H1 (cell line): ENCODE data around the gene ZSCAN21. TPM values are rescaled to one million over a fixed set of nuclear protein-coding genes. Genes with fewer than 3 reads are reported as not detected.

Experiments
- CTCF ChIA-PET: fragments of 300-600 bp; sonication (Branson Sonifier 250); formaldehyde crosslinking; loops from one replicate; lab custom pipeline; 2021; ENCODE audit not compliant: partially characterized antibody; lab: Charles Lee
- POLR2A ChIA-PET: fragments of 300-600 bp; sonication (Branson Sonifier 250); formaldehyde crosslinking; loops from one replicate; lab custom pipeline; 2021; ENCODE audit warnings: inconsistent platforms; ENCODE audit not compliant: partially characterized antibody; lab: Charles Lee
- DNase-seq, 2 experiments: peaks; one replicate each; pipeline versions ENCODE4 v3.0.0 to v3.0.0-alpha.2; 2010 to 2022; ENCODE audit warnings: low spot score in 2 of 2, low read depth in 1 of 2, mixed read lengths in 1 of 2
- FAIRE-seq: peaks from 2 replicates; lab custom pipeline; 2011; peaks lifted over from hg19 to GRCh38; lab: Jason Lieb, UNC
- H2AFZ ChIP-seq: 2 replicates; pipeline ENCODE4 v1.8.1; 2012; ENCODE audit warnings: low read length, inconsistent platforms
- H2AK5ac ChIP-seq: 2 replicates; pipeline ENCODE4 v1.6.1; 2013; ENCODE audit warnings: low read depth, low read length
- H2BK120ac ChIP-seq: replicated peaks from 2 replicates; pipeline ENCODE3; 2013; ENCODE audit warnings: low read depth, low read length, inconsistent platforms
- H2BK12ac ChIP-seq: 2 replicates; pipeline ENCODE4 v1.6.1; 2013; ENCODE audit warnings: low read depth, low read length
- H2BK15ac ChIP-seq: 2 replicates; pipeline ENCODE4 v1.6.1; 2013; ENCODE audit warnings: low read length
- H2BK20ac ChIP-seq: 2 replicates; pipeline ENCODE4 v1.6.1; 2013; ENCODE audit warnings: low read length
- H2BK5ac ChIP-seq: 2 replicates; pipeline ENCODE4 v1.6.1; 2013; ENCODE audit warnings: low read depth, low read length
- H3K14ac ChIP-seq: 2 replicates; pipeline ENCODE4 v1.6.1; 2013; ENCODE audit warnings: inconsistent platforms; ENCODE audit not compliant: insufficient read length
- H3K18ac ChIP-seq: 2 replicates; pipeline ENCODE4 v1.6.1; 2013; ENCODE audit warnings: low read length; ENCODE audit errors: extremely low read depth
- H3K23ac ChIP-seq: 2 replicates; pipeline ENCODE4 v1.6.1; 2013; ENCODE audit warnings: inconsistent platforms; ENCODE audit not compliant: insufficient read length
- H3K23me2 ChIP-seq: 2 replicates; pipeline ENCODE4 v1.6.1; 2013; ENCODE audit warnings: low read depth, low read length
- H3K27ac ChIP-seq: 2 replicates; pipeline ENCODE4 v1.6.1; 2011; ENCODE audit warnings: low read depth, low read length, inconsistent platforms
- H3K27me3 ChIP-seq, 4 experiments: replicated peaks in 1 of 4; 1 replicate in 1 of 4; 2 replicates in 3 of 4; pipeline versions ENCODE4 v1.6.1 to v1.8.1; 2011 to 2013; ENCODE audit warnings: low read length in 3 of 4, mild to moderate bottlenecking in 3 of 4, inconsistent platforms in 2 of 4, mixed read lengths in 2 of 4, moderate library complexity in 1 of 4; ENCODE audit not compliant: control insufficient read depth in 3 of 4, insufficient read depth in 3 of 4; ENCODE audit errors: extremely low read depth in 1 of 4
- H3K36me3 ChIP-seq, 4 experiments: 2 replicates each; pipeline versions ENCODE4 v1.6.1 to v1.8.1; 2011 to 2013; ENCODE audit warnings: mild to moderate bottlenecking in 4 of 4, low read length in 3 of 4, moderate library complexity in 2 of 4, control low read depth in 1 of 4, inconsistent platforms in 1 of 4; ENCODE audit not compliant: insufficient read depth in 4 of 4, control insufficient read depth in 2 of 4
- H3K4ac ChIP-seq: replicated peaks from 2 replicates; pipeline ENCODE3; 2013; ENCODE audit warnings: low read length, low read depth, mixed read lengths, inconsistent platforms; ENCODE audit not compliant: insufficient read length
- H3K4me1 ChIP-seq, 4 experiments: replicated peaks in 1 of 4; 1 replicate in 1 of 4; 2 replicates in 3 of 4; pipeline versions ENCODE4 v1.6.1 to v1.8.1; 2011 to 2013; ENCODE audit warnings: low read length in 3 of 4, inconsistent platforms in 2 of 4, mixed read lengths in 1 of 4; ENCODE audit not compliant: insufficient read depth in 4 of 4, control insufficient read depth in 3 of 4
- H3K4me2 ChIP-seq, 2 experiments: 2 replicates each; pipeline versions ENCODE4 v1.6.1 to v1.8.1; 2011 to 2013; ENCODE audit warnings: low read depth in 2 of 2, low read length in 2 of 2, control low read depth in 1 of 2, inconsistent platforms in 1 of 2, mild to moderate bottlenecking in 1 of 2; ENCODE audit not compliant: insufficient read depth in 1 of 2
- H3K4me3 ChIP-seq, 4 experiments: fragments of 200-600, 300-600 bp in 1 of 4; sonication (generic), shearing (Covaris generic), sonication (Bioruptor Twin) in 1 of 4; 2 replicates each; pipeline versions ENCODE4 v1.5.1 to v1.8.1; 2011 to 2016; ENCODE audit warnings: low read length in 4 of 4, low read depth in 3 of 4, control low read depth in 2 of 4, inconsistent platforms in 2 of 4, mild to moderate bottlenecking in 2 of 4, mixed read lengths in 1 of 4, moderate library complexity in 1 of 4; ENCODE audit not compliant: insufficient read depth in 2 of 4; ENCODE audit errors: extremely low read depth in 1 of 4
- H3K56ac ChIP-seq: replicated peaks from 2 replicates; pipeline ENCODE3; 2013; ENCODE audit warnings: low read depth, mild to moderate bottlenecking, mixed read lengths, low read length, inconsistent platforms; ENCODE audit not compliant: insufficient read length
- H3K79me1 ChIP-seq: 2 replicates; pipeline ENCODE4 v1.6.1; 2013; ENCODE audit warnings: low read depth, low read length, control low read depth
- H3K79me2 ChIP-seq, 2 experiments: 2 replicates each; pipeline versions ENCODE4 v1.6.1 to v1.8.1; 2012 to 2013; ENCODE audit warnings: low read length in 2 of 2, mild to moderate bottlenecking in 2 of 2, inconsistent platforms in 1 of 2; ENCODE audit not compliant: insufficient read depth in 2 of 2, control insufficient read depth in 1 of 2
- H3K9ac ChIP-seq, 4 experiments: replicated peaks in 1 of 4; 1 replicate in 1 of 4; 2 replicates in 3 of 4; pipeline versions ENCODE4 v1.6.1 to v1.8.1; 2011 to 2013; ENCODE audit warnings: low read depth in 3 of 4, low read length in 3 of 4, control low read depth in 2 of 4, mild to moderate bottlenecking in 2 of 4, moderate library complexity in 2 of 4, inconsistent platforms in 1 of 4; ENCODE audit errors: extremely low read depth in 1 of 4
- H3K9me3 ChIP-seq, 2 experiments: 2 replicates each; pipeline versions ENCODE4 v1.6.1 to v1.8.1; 2012 to 2013; ENCODE audit warnings: mild to moderate bottlenecking in 2 of 2, moderate library complexity in 2 of 2, control low read depth in 1 of 2, inconsistent platforms in 1 of 2, low read depth in 1 of 2, low read length in 1 of 2, mixed read lengths in 1 of 2; ENCODE audit not compliant: insufficient read depth in 2 of 2
- H4K20me1 ChIP-seq, 2 experiments: replicated peaks in 1 of 2; 2 replicates each; pipeline versions ENCODE3 to v1.8.1; 2011 to 2013; ENCODE audit warnings: inconsistent platforms in 2 of 2, low read length in 2 of 2, mild to moderate bottlenecking in 1 of 2; ENCODE audit not compliant: insufficient read depth in 2 of 2, control insufficient read depth in 1 of 2
- H4K5ac ChIP-seq: 2 replicates; pipeline ENCODE4 v1.6.1; 2013; ENCODE audit warnings: low read length, low read depth, mixed read lengths, inconsistent platforms; ENCODE audit not compliant: insufficient read length
- H4K8ac ChIP-seq: 2 replicates; pipeline ENCODE4 v1.8.0; 2013; ENCODE audit warnings: mild to moderate bottlenecking, moderate library complexity, low read length, inconsistent platforms; ENCODE audit not compliant: insufficient read depth; ENCODE audit errors: extremely low read depth
- H4K91ac ChIP-seq: replicated peaks from 2 replicates; pipeline ENCODE3; 2013; ENCODE audit warnings: low read length, mixed read lengths, inconsistent platforms; ENCODE audit not compliant: insufficient read length
- BRCA1 ChIP-seq: IDR thresholded peaks from 2 replicates; pipeline ENCODE4 v1.6.1; 2012; ENCODE audit warnings: low read depth, low read length, improper control_type of control experiment
- E2F6 ChIP-seq: IDR thresholded peaks from 2 replicates; pipeline ENCODE4 v1.6.1; 2012; ENCODE audit warnings: inconsistent platforms
- EZH2 ChIP-seq: fragments of 200-600 bp; sonication (generic); IDR thresholded peaks from 2 replicates; pipeline ENCODE4 v1.7.1; 2012; ENCODE audit warnings: low read depth, mild to moderate bottlenecking, moderate library complexity, low read length, inconsistent platforms; ENCODE audit not compliant: severe bottlenecking
- RBBP5 ChIP-seq: IDR thresholded peaks from 2 replicates; pipeline ENCODE4 v1.7.1; 2012; ENCODE audit warnings: low read depth, mild to moderate bottlenecking, inconsistent platforms, low read length, moderate library complexity, borderline replicate concordance
- SAP30 ChIP-seq: fragments of 300-600 bp; sonication (generic); IDR thresholded peaks from 2 replicates; pipeline ENCODE4 v1.7.1; 2012; ENCODE audit warnings: low read length, moderate library complexity, mild to moderate bottlenecking, inconsistent platforms; ENCODE audit not compliant: insufficient read depth, insufficient replicate concordance
- SUZ12 ChIP-seq: fragments of 200-600 bp; sonication (generic); IDR thresholded peaks from 2 replicates; pipeline ENCODE4 v1.6.1; 2012; ENCODE audit warnings: mild to moderate bottlenecking, inconsistent platforms, low read length, moderate library complexity, mixed read lengths
- WGBS, 2 experiments: shearing (Covaris generic) in 1 of 2; methylation state at CpG; one replicate each; pipeline versions ENCODE4 v1.1.6 to v1.1.7; 2013 to 2015; ENCODE audit warnings: low lambda C conversion rate in 2 of 2, mixed read lengths in 2 of 2, inconsistent platforms in 1 of 2, low coverage in 1 of 2, missing lambda C conversion rate in 1 of 2; ENCODE audit not compliant: insufficient replicate concordance in 2 of 2, insufficient coverage in 1 of 2, insufficient read length in 1 of 2; ENCODE audit errors: extremely low coverage in 1 of 2, missing lambda C conversion rate in 1 of 2; 5-methylcytosine and 5-hydroxymethylcytosine counted together
- polyA plus RNA-seq, 7 experiments: library from polyadenylated mRNA; depleted of rRNA in 3 of 7; stranded (reverse) in 5 of 7; unstranded in 2 of 7; fragments of >200 nt in 5 of 7; fragments of 200-250 nt in 2 of 7; gene quantifications; 1 replicate in 5 of 7; 2 replicates in 1 of 7; 4 replicates in 1 of 7; pipeline versions ENCODE4 v1.2.1 to v1.2.3, GENCODE V29; 2011 to 2013; ENCODE audit warnings: missing spikeins in 2 of 7, mixed read lengths in 2 of 7
- total RNA-seq: library from RNA; stranded (reverse); fragmentation: NEBNext Ultra II Directional; extraction: Animal tissue kit (Norgen Biotek cat#: 25700); gene quantifications from 2 replicates; pipeline ENCODE4 v1.2.1, GENCODE V29; 2021

The ZSCAN21 gene
- total and polyA plus RNA-seq, 2 of the 8 experiments (the other 6 are each of a cell fraction or from before 2014, with no cell fraction given): 15.4 to 26.1 TPM

- peak overlapping the region; percentile 94 to 97 (median 94) for H3K9ac ChIP-seq
- no peak overlapping the region for H3K23ac ChIP-seq
- no peak overlapping the region for H2BK120ac ChIP-seq
- peak overlapping the region; percentile 92 for H3K56ac ChIP-seq
- no peak overlapping the region for H2AFZ ChIP-seq
- no peaks in the 10 kb centered on the region for H3K27me3 ChIP-seq
- H3K4ac ChIP-seq: peak overlapping the region; percentile 97
- FAIRE-seq (no peak), DNase-seq (no peak)
- peaks cover 1 to 3% of the 10 kb centered on the region in 2 experiments for H4K20me1 ChIP-seq
- peak overlapping the region; percentile 91 for H3K27ac ChIP-seq
- no peak overlapping the region for H3K14ac ChIP-seq
- H2BK5ac ChIP-seq: peak overlapping the region; percentile 85
- no peak overlapping the region for H2BK20ac ChIP-seq
- peaks cover 32 to 52% of the 10 kb centered on the region in 2 experiments for H3K79me2 ChIP-seq
- peak overlapping the region; percentile 100 for H4K8ac ChIP-seq
- H3K4me1 ChIP-seq: peaks cover 0 to 9% (median 4%) of the 10 kb centered on the region in 4 experiments; a peak in 3 of 7 replicates
- POLR2A ChIA-PET: interaction anchor here (0.9 to 19.6 kb wide), 5 partner anchors 11 to 36 kb away, joined by 3 to 722 read pairs (median 163); partner anchors contain the start of genes AP4M1, MCM7 and ZSCAN21
- no peak overlapping the region for H3K18ac ChIP-seq
- H4K5ac ChIP-seq: peak overlapping the region; percentile 68
- 4% methylated on average over 32 of the region's 34 CpGs; no CpG with 5 or more reads in 1 of the 2 experiments for WGBS, 2 experiments
- H3K79me1 ChIP-seq: peaks cover 4% of the 10 kb centered on the region; the same call in 1 of the 2 replicates
- H3K23me2 ChIP-seq: peaks cover 6% of the 10 kb centered on the region; the same call in 1 of the 2 replicates
- peak overlapping the region; percentile 76 to 100 (median 96) for H3K4me3 ChIP-seq
- H2BK12ac ChIP-seq: no peak overlapping the region
- H4K91ac ChIP-seq: peak overlapping the region; percentile 55
- H2BK15ac ChIP-seq: no peak overlapping the region
- H2AK5ac ChIP-seq: no peak overlapping the region
- CTCF ChIA-PET: interaction anchor here (0.9 kb wide), 1 partner anchor 17 kb away, joined by 3 read pairs; no protein-coding TSS in a partner anchor
- H3K36me3 ChIP-seq: peaks cover 20 to 41% (median 31%) of the 10 kb centered on the region in 4 experiments
- TF ChIP-seq BRCA1 (no peak), E2F6 (no peak), RBBP5 (no peak), SUZ12 (no peak), SAP30 (peak; percentile 45), EZH2 (no peak)
- H3K9me3 ChIP-seq: peaks cover 4 to 8% of the 10 kb centered on the region in 2 experiments; a peak in 2 of 4 replicates
- H3K4me2 ChIP-seq: peak overlapping the region; percentile 66 to 73
Measured at GRCh38 chr7:100080907-100081534, 31.4 kb downstream of the ZSCAN21 start.
